Left renal cortex interstitium (tissue), 4 donors: ENCODE results near the gene TMIE. TPM values are rescaled to one million over a fixed set of nuclear protein-coding genes. Genes with fewer than 3 reads are reported as not detected.

Experiments used
- DNase-seq, 4 donors: peaks; one replicate each; pipeline ENCODE4 v3.0.0-alpha.2; 2013; ENCODE audit warnings: low read depth in 4 of 4, low spot score in 2 of 4, missing footprints in 1 of 4
- polyA plus RNA-seq, 4 donors: library from polyadenylated mRNA; unstranded; fragments of 120-200 nt; gene quantifications; one replicate each; pipeline ENCODE4 v1.2.1, GENCODE V29; 2013; ENCODE audit not compliant: insufficient read length in 4 of 4

TMIE gene
- polyA plus RNA-seq, 4 donors: 0.73 to 1.2 (median 1.1) TPM

DNA sequence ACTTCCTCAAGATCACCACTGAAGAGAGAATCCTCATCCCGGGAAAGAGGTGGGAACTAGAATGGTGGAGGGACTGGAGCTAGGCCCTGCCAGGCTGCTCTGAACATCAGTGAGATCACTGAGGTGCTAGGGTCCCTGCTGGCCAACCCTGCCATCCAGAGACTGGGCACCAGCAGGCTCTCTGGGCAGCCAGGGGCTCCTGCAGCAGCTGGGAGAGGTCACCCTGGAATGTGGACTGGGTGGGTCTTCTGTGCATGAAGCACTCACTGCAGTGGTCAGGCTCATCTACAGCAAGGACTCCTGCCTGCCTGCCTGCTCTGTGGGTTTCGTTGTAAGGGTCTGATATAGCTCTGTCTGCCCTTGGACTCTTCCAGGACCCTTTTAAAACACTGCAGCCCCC, 32.6 kb upstream of the TMIE start:
- DNase-seq: no peak

DNA sequence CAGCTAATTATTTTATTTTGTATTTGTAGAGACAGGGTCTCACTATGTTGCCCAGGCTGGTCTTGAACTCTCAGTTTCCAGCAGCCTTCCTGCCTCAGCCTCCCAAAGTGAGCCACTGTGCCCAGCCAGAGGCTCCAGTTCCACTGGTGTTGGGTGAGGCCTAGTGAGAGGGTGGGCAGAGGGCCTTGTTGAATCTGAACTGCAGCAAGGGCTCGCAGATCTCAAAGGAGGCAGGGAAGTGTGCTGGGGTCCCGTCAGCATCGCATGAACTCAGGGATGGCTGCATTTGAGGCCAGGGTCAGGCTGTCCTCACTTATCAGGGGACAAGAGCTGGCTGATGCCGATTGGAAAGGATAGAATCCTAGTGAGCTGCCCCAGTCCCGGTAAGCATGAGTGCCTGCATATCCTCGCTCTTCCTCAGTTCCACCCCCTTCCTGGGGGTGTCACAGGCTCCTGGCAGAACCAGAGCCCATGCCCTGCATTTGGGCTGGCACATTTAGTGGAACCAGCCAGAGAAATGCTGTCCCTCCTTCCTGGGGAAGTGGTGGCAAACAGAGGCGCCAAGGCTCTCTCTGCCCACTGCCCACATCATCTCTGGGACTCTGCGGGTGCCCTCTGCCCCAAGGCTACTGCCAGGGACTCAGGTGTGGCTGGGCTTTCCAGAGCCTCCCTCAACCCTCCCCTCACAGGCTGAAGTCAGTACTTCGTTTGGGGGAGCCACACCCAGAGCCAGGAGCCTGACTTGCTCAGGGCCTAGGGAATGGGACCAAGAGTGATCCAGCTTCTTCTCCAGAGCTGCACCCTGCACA, 31.8 kb upstream of the TMIE start:
- DNase-seq: no peak

DNA sequence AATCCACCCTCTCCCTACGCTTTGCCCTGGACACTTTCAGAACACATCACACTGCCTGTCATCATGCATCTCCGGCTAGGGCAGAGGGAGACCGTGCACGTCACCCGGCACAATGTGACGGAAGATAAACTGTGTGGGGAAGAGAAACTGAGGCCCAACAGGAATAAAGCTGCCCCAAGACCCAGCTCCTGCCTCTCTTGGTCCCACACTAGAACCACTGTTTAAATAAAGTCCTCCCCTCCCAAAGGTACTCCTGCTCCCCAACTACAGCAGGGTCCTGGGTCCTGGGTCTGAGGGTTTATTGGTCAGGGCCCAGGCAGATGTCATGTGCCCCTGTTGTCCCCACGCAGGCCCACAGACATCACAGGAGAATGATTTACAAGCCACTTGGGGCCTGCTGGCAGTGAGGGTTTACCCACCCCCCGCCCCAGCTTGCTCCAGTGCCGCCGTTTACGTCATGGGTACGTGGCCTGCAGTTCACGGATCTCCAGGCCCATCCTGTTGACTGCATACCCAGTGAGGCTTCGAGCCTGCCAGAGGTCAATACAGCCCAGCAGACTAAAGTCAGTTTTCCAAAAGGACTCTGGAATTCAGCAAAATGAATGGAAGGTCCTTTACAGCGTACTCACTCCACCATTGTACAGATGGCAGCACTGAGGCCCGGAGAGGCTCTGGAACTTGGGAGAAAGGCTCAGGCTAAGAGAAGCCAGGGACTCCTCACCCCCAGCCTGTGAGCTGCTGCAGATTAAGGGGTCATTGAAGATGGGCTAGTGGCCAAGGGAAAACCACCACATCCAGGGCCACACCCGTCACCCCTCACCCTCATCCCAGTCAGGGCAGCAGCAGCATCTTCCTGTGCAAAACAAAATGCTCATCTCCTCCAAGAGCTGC, 30.9 kb upstream of the TMIE start:
- DNase-seq: no peak

DNA sequence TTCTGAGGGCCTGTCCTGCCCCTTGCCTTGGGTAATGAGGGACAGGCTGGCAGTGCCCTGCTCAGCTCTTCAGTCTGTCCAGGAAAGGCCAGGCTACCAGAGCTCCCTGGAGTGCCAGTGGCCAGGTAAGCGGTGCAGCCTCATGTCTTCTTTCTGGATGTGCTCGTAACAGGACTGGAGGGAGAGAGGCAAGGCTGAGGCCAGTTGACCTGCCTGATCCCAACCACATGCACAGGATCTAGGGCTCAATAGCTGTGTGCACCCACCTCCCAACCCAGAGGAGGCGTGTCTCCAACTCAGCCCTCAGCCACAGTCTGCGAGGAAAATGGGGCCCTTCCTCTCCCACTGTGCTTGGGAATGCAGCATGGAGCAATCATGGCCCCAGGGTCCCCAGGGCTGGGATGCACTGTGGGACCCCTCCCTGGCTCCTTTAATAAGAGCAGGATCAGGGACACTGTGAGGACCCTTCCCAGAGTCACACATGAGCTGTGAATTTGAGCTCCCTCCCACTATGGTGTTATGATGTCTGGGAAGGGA, 30.2 kb upstream of the TMIE start:
- DNase-seq: no peak

DNA sequence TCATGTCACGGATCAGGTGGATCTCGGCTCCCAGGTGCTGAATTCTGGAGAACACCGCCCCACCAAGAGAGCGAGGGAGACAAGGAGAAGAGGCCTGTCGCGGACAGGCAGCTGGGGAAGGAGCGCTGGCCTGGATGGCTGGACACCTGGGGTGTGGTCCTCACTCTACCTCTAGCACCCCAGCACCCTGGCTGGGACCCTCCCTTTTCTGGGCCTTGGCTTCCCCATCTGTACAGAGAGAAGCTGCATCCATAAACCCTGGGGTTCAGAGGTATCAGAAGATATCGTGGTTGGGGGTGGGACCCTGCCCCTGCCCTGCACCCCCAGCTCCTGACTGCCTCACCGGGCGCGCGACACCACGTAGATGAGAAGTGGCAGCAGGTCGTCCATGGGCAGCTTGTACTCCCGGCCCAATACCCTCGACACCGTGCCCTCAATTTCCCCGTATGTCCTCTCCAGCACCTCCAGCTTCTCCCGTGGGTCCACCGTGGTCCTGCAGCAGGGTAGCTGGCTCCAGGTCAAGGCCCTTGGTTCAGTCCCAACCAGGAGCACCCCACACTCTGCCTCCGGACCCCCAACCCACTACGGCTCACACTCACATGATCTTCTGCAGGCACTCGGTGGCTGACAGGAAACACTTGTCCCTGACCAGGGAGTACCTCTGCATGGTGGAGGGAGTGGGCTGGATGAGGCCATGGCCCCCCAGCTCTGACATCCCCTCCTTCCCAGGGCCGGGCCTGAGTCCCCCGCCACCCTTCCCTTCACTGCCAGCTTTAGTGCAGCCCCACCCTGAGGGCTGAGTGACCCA, 29.4 kb upstream of the TMIE start:
- DNase-seq: no peak

DNA sequence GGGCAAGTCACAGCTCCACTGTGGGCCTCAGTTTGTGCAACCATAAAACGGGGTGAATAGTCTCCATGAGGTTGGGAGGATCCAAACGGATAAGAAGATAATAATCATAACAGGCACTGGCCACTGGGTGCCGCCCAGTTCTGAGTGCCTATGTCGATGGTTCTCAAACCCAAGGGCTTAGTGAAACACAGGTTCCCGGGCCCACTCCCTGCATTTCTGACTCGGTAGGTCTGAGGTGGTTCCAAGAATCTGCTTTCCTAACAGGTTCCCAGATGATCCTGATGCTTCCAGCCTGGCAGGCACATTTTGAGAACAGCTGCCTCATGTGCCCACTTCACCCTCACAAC, 28.9 kb upstream of the TMIE start:
- DNase-seq: no peak

DNA sequence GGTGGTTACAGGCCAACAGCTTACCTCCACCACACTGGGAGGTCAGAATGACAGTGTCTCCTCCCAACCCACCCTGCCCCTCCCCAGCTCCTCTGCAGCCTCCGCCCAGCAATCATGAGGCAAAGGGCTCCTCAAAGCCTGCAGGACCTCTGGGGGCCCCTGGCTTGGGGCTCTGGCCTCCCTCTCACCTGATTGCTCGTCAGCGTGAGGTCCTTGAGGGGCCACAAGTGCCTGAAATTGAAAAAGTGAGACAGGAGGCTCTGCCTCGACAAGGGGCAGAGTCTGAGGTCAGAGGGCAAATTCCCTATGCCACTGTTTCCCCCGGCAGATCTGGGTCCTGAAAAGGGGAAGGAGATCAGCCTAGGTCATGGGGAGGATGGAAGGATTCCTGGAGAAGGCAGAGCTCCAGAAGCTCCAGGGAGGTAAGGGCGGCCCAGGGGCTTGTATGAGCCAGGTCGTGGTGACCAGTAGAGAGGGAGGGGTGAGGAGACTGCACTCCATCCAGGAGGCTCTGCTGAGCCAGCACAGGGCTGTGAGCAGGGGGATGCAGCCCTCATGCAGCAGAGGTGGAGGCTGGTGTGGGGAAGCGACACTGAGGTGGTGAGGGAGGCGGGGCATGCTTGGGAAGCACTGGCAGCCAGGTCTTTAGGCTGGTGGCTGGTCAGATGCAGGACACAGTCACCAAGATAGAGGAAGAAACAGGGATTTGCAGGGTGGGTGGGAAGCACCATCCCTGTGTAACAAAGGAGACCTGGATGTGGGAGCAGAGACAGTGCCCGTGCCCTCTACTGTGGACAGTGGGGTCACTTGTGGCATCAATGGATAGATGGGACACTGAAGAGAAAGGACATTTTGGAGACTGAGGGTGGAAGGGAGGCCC, 27.8 kb upstream of the TMIE start:
- DNase-seq: no peak

DNA sequence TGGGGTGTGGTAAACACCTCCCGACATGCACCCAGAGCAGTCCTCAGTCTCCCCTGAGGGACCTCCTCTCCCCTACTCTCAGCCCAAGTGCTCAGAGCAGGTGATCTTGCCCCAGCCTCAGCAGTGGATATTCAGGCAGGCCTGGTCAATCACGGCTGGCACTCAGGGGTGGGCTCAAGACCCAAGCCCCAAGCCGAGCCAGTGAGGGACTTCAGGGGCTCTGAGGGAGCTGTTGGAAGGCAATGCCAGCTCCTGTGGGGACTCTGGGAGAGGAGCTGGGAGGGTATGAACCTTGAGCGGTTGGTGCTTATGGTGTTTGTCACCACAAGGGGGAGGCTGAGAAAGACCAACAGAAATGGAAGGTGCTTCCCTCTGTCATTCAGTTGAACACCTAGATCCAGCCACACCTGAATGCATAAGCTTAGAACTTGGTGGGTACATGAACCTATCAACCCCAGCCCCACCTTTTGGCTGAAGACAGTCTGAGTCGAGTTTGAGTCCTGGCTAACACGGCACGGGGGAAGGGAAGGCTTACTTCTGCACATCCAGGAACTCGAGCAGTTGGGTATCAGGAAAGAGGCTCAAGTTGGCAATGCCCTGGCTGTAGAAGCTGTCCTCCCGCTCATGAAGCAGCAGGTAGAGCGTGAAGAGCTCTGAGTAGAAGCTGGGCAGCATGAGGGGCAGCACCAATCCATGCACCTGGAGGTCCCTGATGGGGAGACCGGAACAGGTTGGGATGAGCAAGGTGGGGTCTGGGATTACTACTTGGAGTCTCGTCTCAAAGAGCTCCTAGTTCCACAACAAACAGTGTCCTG, 27.0 kb upstream of the TMIE start:
- DNase-seq: no peak

DNA sequence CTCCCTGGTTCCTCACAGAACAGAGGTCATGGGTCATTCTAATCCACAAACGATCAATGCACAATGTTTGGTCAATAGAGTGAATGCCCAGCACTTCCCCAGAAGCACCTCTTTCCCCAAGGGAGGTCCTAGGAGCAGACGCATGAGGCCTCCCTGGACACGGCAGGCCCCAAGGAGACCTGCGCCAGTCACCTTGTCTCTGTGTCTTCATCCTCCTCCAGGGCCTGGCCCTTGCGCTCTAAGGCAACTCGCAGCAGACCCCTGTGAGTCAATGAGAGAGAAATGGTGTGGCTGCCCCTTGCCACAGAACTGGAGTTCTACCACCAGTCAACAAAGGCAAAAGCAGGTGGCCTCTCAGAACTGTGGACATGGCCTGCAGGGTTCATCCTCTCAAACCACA, 25.8 kb upstream of the TMIE start:
- DNase-seq: no peak

DNA sequence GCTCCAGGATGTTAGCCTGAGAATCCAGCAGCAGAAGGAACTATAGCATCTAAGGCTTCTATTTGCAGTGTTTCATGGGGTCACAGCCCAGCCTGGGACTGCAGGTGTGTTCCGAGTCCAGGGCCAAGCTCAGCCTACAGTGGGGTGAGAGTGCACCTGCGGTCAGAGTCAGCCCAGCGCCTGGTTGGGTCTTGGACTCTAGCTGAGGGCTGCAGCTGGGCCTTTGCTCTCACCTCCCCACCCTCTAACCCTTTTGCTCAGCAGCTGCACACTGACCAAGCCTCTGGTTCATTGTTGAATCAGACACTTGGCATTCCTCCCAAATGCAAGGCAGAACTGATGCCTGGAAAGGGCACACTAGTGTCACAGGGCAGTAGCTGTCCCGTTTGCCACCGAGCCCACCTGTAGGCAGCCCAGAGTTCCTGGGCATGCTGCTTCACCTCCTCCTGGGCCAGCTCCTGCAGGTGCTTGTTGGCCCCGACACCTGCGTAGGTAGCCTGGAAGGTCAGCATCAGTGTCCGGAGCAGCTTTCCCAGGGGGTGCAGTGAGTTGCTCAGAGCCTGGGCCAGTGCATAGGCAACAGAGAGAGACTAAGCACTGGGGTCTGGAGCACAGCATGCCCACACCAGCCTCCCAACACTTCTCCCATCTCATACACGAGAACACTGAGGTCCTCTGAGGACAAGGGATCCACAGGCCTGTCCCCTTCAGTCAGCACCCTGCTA, 25.2 kb upstream of the TMIE start:
- DNase-seq: no peak

DNA sequence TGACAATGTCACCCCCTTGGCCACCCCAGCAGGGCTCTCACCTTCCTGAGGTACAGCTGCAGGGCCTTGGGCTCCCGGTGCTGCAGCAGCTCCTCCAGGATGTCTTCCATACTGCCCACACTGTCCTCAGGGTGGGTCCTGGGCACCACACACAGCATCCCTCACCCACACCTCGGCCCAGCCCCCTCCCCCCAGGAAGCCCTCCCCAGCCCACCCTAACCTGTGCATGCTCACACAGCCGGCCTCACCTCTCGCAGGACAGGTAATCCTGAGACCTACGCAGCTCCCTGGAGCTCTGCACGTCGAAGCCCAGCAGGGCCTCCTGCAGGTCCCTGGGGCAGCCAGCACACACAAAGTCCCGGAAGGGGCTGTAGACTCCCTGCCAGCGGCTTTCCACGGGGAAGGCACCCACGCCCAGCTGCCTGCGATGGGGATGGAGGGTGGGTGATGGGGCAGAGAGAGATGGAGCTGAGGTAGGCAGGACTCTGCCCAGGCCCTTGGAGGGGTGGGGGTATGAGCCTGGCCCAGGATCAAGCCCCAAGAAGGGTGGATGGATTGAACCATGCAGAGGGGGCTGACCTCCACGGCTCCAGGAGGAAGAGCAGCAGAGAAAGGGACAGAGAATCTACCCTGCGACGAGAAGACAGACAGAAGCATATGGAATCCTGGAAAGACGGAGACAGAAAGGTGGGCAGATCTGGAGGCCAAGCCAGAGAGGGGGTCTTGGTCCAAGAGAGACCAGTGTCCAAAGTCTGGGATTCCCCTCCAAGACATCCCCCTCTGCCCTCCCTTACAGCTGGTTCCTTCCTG, 24.4 kb upstream of the TMIE start:
- no peak for DNase-seq

DNA sequence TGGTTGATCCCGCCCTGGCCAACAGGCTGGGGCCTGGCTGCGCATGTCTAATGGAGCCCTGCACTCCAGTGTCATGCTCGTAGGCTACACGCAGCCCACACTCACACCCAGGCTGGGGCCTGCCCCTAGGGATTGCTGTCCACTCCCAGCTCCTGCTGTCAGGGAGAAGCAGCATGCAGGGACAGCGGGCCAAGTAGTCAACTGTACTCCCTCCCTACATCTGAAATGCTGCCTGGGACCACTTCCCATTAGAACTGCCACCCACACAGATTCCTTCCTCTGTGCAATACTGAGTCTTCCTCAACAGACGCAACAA, 23.8 kb upstream of the TMIE start:
- DNase-seq: no peak

DNA sequence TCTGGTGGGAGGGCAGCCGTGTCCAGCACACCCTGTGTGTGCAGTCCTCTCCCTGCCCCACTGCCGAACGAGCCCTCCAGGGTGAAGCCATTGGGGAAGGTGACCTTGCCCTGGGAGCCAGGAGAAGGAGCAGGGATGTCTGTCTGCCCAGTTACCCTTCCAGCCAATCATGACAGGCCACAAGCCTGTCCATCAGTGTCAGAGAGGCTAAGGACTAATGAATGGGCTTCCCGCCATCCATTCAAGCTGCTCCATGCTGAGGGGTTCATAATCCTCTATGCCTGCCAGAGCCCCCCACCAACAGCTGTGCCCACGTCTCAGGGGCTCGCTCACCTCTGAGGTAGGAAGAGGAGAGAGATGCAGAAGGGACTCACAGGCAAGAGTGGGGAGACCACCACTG, 22.9 kb upstream of the TMIE start:
- no peak for DNase-seq

DNA sequence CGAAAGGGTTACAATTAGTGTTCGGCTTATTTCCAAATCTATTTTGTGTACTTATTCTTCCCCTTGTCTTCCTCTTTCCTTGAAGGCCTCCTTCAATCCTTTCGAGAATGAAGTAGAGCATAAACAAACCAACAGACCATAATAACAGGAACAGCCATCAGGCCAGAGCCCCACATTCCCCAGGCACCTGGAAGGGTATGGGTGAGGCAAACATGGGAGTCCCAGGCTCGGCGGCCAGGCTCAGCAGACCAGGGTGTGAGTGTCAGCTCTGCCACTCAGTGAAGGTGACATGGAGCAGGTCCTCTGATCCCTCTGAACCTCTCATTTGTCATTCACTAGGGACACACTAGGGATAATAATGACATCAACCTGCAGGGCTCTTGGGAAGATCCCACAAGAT, 21.5 kb upstream of the TMIE start:
- DNase-seq: no peak

DNA sequence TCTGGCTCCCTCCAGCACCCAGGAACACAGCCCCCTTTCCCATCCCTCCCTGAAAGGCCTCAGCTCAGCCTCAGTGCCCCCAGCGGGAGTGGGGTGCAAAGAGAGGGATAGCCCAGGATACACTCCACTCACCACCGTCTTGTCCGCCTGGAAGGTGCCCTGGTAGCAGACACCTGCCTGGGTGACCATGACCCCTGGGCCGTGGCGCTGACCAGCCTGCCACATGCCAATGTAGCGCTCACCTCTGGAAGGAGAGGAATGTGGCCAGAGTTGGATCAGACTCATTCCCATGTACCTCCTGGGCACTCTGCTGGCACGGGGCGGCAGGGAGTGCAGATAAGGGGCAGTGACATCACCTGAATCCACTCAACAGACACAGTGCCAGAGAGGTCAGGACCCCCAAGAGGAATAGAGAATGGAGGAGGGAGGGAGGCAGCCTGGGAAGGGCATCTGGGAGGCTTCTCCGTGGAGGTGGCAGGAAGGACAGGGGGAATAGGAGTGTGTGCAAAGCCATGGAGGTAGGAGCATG, 20.8 kb upstream of the TMIE start:
- no peak for DNase-seq

DNA sequence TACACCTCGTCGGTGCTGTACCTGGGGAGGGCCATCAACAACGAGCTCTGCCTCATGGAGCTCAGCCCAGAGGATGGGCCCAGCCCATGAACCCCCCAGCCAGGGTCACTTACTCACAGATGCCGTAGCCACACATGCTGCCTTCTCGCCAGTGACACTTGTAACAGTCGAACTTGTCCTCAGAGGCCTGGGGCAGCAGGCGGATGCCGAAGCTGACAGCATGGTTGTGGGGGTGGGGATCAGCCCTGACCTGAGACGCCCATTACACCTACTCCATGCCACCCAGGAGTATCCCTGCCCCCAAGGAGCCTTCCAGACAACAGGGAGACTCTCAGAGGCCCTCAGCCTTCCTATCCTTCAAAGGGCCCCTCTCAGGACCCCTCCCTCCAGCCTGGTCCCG, 19.8 kb upstream of the TMIE start:
- DNase-seq: no peak

DNA sequence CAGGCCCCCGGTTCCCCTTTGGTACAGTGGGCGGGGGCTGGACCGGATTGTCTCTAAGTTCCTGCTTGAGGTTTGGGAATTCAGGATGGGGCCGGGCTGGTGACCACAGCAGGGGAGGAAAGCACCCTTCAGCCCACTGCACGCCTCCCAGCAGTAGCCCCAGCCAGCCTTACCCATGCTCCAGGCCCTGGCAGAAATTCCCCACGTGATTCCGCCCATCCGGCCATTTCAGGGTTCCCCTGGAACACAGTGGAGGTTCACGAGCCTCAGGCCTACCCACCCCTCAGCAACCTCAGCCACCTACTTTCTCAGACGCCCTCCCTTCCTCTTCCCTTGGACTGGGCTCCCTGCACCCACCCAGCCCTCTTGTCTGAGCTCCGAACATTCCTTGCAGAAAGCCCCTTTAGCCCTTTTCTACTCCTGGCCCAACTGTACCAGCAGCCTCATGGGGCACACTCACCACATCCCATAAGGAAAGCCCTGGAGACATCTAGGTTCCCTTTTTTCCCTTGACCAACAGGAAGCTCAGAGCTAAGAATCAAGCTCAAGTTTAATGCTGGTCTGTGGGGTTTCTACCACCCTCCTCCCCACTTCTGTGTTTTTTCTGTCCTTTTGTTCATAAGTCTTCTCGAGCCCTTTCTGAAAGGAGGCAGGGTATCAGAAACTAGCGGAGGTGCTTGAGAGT, 19.2 kb upstream of the TMIE start:
- no peak for DNase-seq
